HG03521 (cell line): ENCODE measurements around the gene PASK.

ENCODE experiments used
- ATAC-seq: cut with Tn5 transposase; IDR thresholded peaks from one replicate; pipeline ENCODE4 v1.9.1; 2021; ENCODE audit warnings: mild to moderate bottlenecking, moderate library complexity; ENCODE audit not compliant: unreplicated experiment

PASK gene

DNA sequence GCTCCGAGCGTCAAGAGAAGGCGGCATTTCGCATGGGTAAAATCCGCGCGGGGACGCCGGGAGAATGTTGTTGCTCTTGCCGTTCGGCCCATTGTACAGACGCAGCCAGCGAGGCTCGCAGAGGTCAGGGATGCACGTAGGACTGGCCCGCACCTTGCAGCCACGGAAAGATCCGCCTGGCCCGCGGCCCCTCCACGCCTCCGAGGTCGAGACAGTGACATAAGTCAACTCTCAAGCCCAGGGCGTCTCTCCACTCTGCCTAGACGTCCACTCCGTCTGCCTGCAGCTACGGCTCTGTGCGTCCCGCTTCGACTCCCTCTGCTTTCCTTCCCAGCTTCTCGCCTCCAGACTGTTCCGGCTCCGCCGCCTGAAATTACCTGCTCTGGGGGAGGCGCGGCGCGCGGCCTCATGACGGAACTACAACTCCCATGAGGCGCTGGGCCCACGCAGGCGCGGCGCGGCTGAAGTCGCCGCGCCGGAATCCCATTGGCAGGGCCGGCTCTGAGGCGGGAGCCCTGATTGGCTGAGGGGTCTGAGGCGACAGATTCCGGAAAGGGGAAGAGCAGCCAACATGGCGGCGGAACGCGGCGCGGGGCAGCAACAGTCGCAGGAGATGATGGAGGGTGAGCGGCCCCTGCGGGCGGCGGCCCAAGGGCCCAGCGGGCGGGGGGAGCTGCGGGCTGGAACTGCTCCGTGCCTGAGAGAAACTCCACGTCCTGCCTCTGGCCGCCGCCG is 820 bp upstream of the PASK start, which contains the start of gene PPP1R7:
TSS of gene PPP1R7 (plus strand) at position 543 of the 735 bp plus-strand sequence. CDS start at position 572, 29 bp downstream.
- ATAC-seq: peak; percentile 76

DNA sequence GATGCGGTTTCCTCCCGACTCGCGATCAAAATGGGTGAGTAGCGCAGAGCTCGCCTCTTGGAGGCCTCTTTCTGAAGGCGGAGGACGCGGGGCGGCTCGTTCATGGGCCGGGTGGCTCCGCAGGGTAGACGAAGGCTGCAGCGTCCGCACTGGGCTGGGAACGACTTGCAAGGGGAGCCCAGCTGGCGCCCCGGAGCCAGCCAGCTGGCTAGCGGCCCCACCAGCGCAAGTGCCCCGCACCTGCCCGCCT is 328 bp upstream of the PASK start:
- ATAC-seq: peak; percentile 12

- no peak for ATAC-seq
Measured at GRCh38 chr2:241148239-241148638, 1.0 kb downstream of the PASK start.

DNA sequence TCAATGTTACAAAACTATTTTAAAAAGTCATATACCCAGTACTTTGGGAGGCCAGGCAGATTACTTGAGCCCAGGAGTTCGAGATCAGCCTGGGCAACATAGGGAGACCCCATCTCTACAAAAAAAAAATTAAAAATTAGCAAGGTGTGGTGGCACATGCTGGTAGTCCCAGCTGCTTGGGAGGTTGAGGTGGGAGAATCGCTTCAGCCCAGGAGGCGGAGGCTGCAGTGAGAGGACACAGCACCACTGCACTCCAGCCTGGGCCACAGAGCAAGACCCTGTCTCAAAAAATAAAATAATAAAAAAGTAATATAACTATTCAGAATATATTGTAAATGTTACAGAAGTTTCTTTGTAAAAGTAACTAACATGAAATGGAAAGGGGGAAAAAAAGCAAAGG is 1.9 kb downstream of the PASK start:
- no peak for ATAC-seq

GRCh38 chr2:241146286-241146685 is 3.0 kb downstream of the PASK start:
- no peak for ATAC-seq

DNA sequence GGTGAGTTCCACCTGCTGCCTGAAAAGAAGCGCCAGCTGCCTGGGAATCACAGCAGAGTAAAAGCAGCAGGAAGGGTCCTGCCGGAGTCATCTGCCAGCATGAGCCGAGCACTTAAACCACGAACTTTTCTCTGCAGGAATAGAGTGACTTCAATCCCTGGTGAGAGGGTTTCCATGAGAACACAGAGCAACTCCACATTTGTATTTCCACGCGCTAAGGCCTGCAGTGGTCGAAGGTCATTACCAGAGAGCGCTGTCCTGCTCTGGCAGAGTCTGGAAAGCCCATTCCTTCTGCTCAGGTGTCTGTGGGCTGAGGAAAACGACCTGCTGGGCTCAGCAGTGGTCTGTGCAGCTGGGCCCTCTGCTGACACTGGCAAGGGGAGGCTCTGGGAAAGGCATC is 6.7 kb downstream of the PASK start:
- ATAC-seq: no peak

DNA sequence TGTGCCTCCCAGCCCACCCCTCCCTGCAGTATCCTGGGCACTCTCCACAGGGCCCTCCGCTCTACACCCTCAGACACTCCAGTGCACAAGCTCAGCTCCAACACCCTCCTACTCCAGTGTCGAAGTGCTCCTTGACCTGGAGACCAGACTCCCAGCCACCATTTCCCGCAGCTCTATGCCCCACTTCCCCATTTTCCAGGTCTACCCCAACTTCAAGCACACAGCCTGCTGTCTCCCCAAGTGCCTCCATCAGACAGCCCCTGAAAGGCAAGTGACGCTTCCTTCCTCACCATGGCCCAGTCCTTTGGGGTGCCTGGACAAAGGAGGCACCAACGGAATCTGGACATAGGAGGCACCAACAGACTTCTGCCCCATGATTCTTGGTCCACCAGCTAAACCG is 7.2 kb downstream of the PASK start:
- ATAC-seq: no peak

GRCh38 chr2:241141214-241141770 is 8.0 kb downstream of the PASK start:
- no peak for ATAC-seq

GRCh38 chr2:241140445-241140840 is 8.8 kb downstream of the PASK start:
- no peak for ATAC-seq

GRCh38 chr2:241139531-241140444 is 9.5 kb downstream of the PASK start:
- no peak for ATAC-seq

GRCh38 chr2:241138471-241138870 is 10.8 kb downstream of the PASK start:
- ATAC-seq: no peak

- ATAC-seq: no peak
Measured at GRCh38 chr2:241137276-241138190, 11.7 kb downstream of the PASK start.

DNA sequence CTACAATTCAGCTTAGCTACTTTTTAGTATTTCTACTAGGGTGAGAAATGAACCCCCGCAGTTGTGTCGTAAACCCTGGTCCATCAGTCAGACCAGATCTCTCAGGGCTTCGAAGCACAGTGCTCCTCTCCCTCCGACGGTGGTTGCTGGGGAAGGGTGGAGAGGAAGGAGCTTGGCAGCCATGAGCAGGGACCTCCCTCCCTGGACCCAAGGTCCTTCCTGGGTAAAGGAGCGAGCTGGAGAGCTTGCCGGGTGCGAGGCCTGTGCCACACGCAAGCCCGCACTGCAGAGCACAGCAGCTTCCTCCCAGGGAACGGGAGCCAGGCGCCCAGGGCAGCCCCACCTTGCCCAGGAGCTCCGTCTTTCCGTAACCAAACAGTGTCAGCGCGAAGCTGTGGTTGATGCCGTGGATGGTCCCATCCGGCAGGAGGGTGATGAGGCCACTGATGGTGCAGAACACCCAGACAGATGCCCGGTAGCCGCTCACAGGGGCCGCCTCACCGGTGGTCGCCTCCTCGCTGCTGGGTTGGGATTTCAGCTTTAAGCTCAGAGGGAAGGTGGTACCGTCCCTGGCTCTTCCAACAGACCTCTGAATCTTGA is 12.5 kb downstream of the PASK start:
- ATAC-seq: no peak

- no peak for ATAC-seq
Measured at GRCh38 chr2:241136191-241136590, 13.1 kb downstream of the PASK start.

GRCh38 chr2:241135737-241136136 is 13.5 kb downstream of the PASK start:
- ATAC-seq: no peak

DNA sequence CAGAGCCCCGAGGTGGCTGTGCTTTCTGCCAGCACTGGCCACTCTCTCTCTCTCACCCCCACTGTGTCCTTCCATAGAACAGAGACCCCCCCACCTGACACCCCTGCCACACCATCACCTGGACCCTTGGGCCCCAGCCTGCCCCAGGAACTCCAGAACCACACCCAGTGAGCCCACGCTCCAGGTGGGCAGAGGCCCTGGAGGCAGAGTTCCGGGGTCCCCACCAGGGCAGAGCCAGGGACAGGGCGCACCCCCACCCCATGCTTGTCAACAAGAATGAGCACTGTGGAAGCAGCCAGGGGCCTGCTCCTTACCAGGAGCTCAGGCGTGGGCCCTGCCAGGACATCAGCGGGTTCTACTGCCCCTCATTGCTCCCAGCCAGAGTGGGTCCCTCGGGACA is 14.6 kb downstream of the PASK start:
- ATAC-seq: no peak

- ATAC-seq: no peak
Measured at GRCh38 chr2:241133436-241133820, 15.8 kb downstream of the PASK start.

DNA sequence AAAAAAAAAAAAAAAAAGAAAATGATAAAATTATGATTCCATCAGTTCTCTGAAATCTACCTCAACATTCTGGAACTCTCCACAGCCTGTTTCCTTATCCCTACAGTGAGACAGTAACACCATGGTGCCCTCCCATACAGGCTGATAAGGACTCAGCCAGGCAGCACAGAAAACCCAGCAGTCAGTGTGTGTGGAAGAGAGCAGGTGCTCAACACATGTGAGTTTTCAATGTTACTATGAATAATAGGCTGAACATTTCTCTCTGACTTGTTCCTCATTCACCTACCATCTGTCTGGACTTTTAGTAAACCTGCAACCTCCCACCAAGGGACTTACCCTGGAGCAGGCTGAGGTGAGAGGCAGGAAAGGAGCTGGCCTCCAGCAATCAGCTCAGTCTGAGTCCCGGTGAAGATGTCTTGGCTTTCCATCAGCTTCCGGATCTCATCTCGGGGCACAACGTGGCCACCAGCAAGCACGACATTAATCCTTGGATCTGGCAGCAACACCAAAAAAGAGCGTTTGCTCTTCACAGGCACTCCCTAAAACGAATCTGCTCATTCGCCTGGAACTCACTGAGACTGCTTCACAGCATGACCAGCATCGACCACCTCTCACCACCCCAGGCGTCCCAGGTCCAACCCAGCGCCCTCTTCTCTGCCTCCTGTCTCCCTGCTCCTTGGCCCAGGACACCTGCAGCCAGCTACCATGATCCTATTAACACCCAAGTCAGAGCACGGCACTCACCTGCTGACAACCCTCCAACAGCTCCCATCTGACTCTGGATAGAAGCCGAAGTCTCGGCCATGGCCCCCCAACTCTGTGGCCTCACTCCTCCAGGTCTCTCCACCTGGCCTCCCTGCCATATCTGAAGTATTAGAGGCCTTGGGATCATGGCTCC is 16.5 kb downstream of the PASK start:
- no peak for ATAC-seq

DNA sequence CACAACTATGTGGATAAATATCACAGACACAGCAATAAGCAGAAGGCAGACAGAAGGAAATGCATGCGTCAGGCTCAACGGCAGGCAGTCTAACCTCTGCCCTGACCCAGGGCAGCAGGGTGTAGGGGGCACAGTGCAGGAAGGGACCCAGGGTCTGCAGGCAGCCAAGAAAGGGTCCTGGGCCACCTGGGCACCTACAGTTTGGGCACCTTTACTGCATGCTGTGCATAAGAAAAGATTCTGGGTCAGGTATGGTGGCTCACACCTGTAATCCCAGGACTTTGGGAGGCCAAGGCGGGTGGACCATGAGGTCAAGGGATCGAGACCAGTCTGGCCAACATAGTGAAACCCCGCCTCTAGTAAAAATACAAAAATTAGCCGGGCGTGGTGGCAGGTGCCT is 17.7 kb downstream of the PASK start:
- no peak for ATAC-seq

GRCh38 chr2:241130316-241130715 is 19.0 kb downstream of the PASK start:
- ATAC-seq: no peak
